B cell (primary cell): ENCODE data around the gene ADRM1. TPM values are rescaled to one million over a fixed set of nuclear protein-coding genes. Genes with fewer than 3 reads are reported as not detected.

Experiments used
- ATAC-seq: fragments of 200-7000 bp; cut with Tn5 transposase; one replicate; pipeline ENCODE4 v1.10.0; 2021; ENCODE audit warnings: low read depth, mild to moderate bottlenecking, moderate number of reproducible peaks, moderate library complexity
- CTCF ChIA-PET: fragments of 350-600 bp; sonication (Branson Sonifier 250); formaldehyde crosslinking; loops from one replicate; lab custom pipeline; 2021; ENCODE audit warnings: antibody characterized with exemption, inconsistent platforms; lab: Charles Lee
- POLR2A ChIA-PET: fragments of 350-600 bp; sonication (Branson Sonifier 250); formaldehyde crosslinking; loops from one replicate; lab custom pipeline; 2021; ENCODE audit warnings: antibody characterized with exemption; lab: Charles Lee
- DNase-seq: peaks from one replicate; pipeline ENCODE4 v3.0.0; 2013
- H2AFZ ChIP-seq: 2 replicates; pipeline ENCODE4 v1.6.1; 2012; ENCODE audit warnings: mild to moderate bottlenecking, low read depth, low read length; ENCODE audit not compliant: insufficient read depth, poor library complexity, severe bottlenecking
- H3K27ac ChIP-seq, 2 donors: 1 replicate in 1 of 2; 2 replicates in 1 of 2; pipeline ENCODE4 v1.5.1; 2012 to 2013; ENCODE audit warnings: low read length in 2 of 2, mild to moderate bottlenecking in 2 of 2, moderate library complexity in 1 of 2
- H3K27me3 ChIP-seq, 4 experiments: fragments of 200-600 bp in 1 of 4; sonication (generic) in 1 of 4; replicated peaks in 1 of 4; 1 replicate in 2 of 4; 2 replicates in 2 of 4; pipeline versions ENCODE4 v1.6.1 to v1.7.0; 2013 to 2016; ENCODE audit warnings: low read length in 3 of 4, mild to moderate bottlenecking in 2 of 4, mixed read lengths in 1 of 4, moderate library complexity in 1 of 4; ENCODE audit not compliant: insufficient read depth in 4 of 4, control insufficient read depth in 3 of 4; ENCODE audit errors: control extremely low read depth in 1 of 4
- H3K36me3 ChIP-seq, 2 experiments: replicated peaks in 1 of 2; 1 replicate in 1 of 2; 2 replicates in 1 of 2; pipeline versions ENCODE4 v1.6.1 to v1.7.1; 2013; ENCODE audit warnings: low read length in 1 of 2; ENCODE audit not compliant: insufficient read depth in 2 of 2, control insufficient read depth in 1 of 2; ENCODE audit errors: control extremely low read depth in 1 of 2, extremely low read depth in 1 of 2
- H3K4me1 ChIP-seq, 2 donors: fragments of 200-600 bp in 1 of 2; sonication (generic) in 1 of 2; 1 replicate in 1 of 2; 2 replicates in 1 of 2; pipeline versions ENCODE4 v1.5.1 to v1.6.1; 2013 to 2017; ENCODE audit warnings: low read length in 2 of 2; ENCODE audit not compliant: control insufficient read depth in 2 of 2, insufficient read depth in 2 of 2
- H3K4me2 ChIP-seq: replicated peaks from 2 replicates; pipeline ENCODE3; 2012; ENCODE audit warnings: mild to moderate bottlenecking, low read depth, low read length; ENCODE audit not compliant: poor library complexity, severe bottlenecking
- H3K4me3 ChIP-seq, 5 experiments: fragments of 200-600 bp in 1 of 5; sonication (generic) in 1 of 5; 1 replicate in 3 of 5; 2 replicates in 2 of 5; pipeline versions ENCODE4 v1.5.1 to v1.7.0; 2011 to 2016; ENCODE audit warnings: low read length in 4 of 5, mild to moderate bottlenecking in 4 of 5, low read depth in 2 of 5, control low read depth in 1 of 5, moderate library complexity in 1 of 5; ENCODE audit not compliant: insufficient read depth in 1 of 5; ENCODE audit errors: control extremely low read depth in 1 of 5, extremely low read depth in 1 of 5
- H3K79me2 ChIP-seq: fragments of 200-600 bp; sonication (generic); one replicate; pipeline ENCODE4 v1.6.0; 2016; ENCODE audit warnings: low read length; ENCODE audit not compliant: control insufficient read depth, insufficient read depth
- H3K9ac ChIP-seq: fragments of 200-600 bp; sonication (generic); 2 replicates; pipeline ENCODE4 v1.6.1; 2017; ENCODE audit warnings: mild to moderate bottlenecking, low read length, moderate library complexity
- H3K9me3 ChIP-seq, 3 donors: one replicate each; pipeline versions ENCODE4 v1.6.1 to v1.7.1; 2013; ENCODE audit warnings: low read length in 2 of 3; ENCODE audit not compliant: control insufficient read depth in 2 of 3, insufficient read depth in 1 of 3; ENCODE audit errors: control extremely low read depth in 1 of 3
- H4K20me1 ChIP-seq: 2 replicates; pipeline ENCODE4 v1.6.0; 2012; ENCODE audit warnings: mild to moderate bottlenecking, low read length; ENCODE audit not compliant: insufficient read depth, control insufficient read depth, poor library complexity, severe bottlenecking
- H3K27ac Mint-ChIP-seq: one replicate; pipeline ENCODE4 v1.8.0; 2021; ENCODE audit warnings: mixed read lengths
- H3K27me3 Mint-ChIP-seq: one replicate; pipeline ENCODE4 v1.8.0; 2021; ENCODE audit warnings: mixed read lengths
- H3K4me1 Mint-ChIP-seq: one replicate; pipeline ENCODE4 v1.8.0; 2021; ENCODE audit warnings: mixed read lengths
- H3K4me3 Mint-ChIP-seq: one replicate; pipeline ENCODE4 v1.8.0; 2021; ENCODE audit warnings: mixed read lengths
- H3K9me3 Mint-ChIP-seq: one replicate; pipeline ENCODE4 v1.8.0; 2022; ENCODE audit warnings: mixed read lengths; ENCODE audit not compliant: insufficient read depth
- EZH2 ChIP-seq: IDR thresholded peaks from 2 replicates; pipeline ENCODE4 v1.6.1; 2012; ENCODE audit warnings: borderline replicate concordance, low read depth, mild to moderate bottlenecking, moderate library complexity, low read length; ENCODE audit not compliant: insufficient read depth, poor library complexity, severe bottlenecking
- WGBS: methylation state at CpG from one replicate; pipeline ENCODE4 v1.1.5; 2013; ENCODE audit warnings: missing lambda C conversion rate; ENCODE audit not compliant: insufficient coverage; 5-methylcytosine and 5-hydroxymethylcytosine counted together
- intact Hi-C: fragments of 100-400 bp; cut with micrococcal nuclease; formaldehyde crosslinking; loops from one replicate; pipeline ENCODE4 v1.10.0; 2022
- polyA plus RNA-seq: library from polyadenylated mRNA; depleted of rRNA; stranded (reverse); fragments of >200 nt; gene quantifications from 2 replicates; pipeline ENCODE4 v1.2.3, GENCODE V29; 2012
- total RNA-seq, 2 donors: library from RNA; stranded (reverse); fragments of 120-200 nt in 1 of 2; gene quantifications; 1 replicate in 1 of 2; 2 replicates in 1 of 2; pipeline versions ENCODE4 v1.2.3 to v1.2.4, GENCODE V29; 2013 to 2022
- TF ChIP-seq, protein P1 (sequence below): fragments of 200-600 bp; IDR thresholded peaks from one replicate; pipeline ENCODE4 v1.8.0; 2022; ENCODE audit warnings: antibody characterized with exemption, mild to moderate bottlenecking

The ADRM1 gene
- total and polyA plus RNA-seq, 2 donors (not counting 1 experiment from before 2014, with no cell fraction given) = 73.9 to 87.2 TPM

DNA sequence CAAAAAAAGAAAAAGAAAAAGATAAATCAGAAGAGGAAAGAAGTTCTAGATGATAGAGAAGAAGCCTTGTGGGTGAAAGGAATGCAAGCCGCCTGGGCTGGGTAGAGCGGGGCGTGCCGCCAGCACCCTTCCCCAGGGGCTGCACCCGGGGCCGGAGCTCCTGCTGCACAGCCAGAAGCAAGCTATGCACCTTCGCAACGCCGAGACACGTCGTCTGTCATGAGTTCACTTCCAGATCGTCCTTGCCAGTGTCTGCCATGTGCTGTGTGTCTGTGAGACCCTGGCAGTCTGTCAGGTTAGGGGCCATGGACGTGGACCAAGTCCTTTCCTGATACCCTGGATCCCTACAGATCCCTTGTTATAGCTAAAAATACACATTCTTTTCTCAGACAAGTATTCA lies 25.5 kb upstream of the ADRM1 start:
- no peaks in the 10 kb centered on the region for H3K9me3 Mint-ChIP-seq
- Histone ChIP-seq H2AFZ (no peak overlapping the region), H3K4me3 (no peak overlapping the region), H3K27ac (no peak overlapping the region), H3K79me2 (peaks cover 9% of the 10 kb centered on the region), H3K9ac (no peak overlapping the region), H4K20me1 (peaks cover 8% of the 10 kb centered on the region), H3K4me1 (peaks cover 15 to 21% of the 10 kb centered on the region in 2 donors), H3K9me3 (no peaks in the 10 kb centered on the region), H3K27me3 (no peaks in the 10 kb centered on the region), H3K4me2 (no peak overlapping the region), H3K36me3 (peaks cover 2 to 64% of the 10 kb centered on the region in 2 experiments)
- intact Hi-C loops = no loop called here
- no peak overlapping the region for H3K27ac Mint-ChIP-seq
- no peak overlapping the region for H3K4me3 Mint-ChIP-seq
- TF ChIP-seq, protein P1, sequence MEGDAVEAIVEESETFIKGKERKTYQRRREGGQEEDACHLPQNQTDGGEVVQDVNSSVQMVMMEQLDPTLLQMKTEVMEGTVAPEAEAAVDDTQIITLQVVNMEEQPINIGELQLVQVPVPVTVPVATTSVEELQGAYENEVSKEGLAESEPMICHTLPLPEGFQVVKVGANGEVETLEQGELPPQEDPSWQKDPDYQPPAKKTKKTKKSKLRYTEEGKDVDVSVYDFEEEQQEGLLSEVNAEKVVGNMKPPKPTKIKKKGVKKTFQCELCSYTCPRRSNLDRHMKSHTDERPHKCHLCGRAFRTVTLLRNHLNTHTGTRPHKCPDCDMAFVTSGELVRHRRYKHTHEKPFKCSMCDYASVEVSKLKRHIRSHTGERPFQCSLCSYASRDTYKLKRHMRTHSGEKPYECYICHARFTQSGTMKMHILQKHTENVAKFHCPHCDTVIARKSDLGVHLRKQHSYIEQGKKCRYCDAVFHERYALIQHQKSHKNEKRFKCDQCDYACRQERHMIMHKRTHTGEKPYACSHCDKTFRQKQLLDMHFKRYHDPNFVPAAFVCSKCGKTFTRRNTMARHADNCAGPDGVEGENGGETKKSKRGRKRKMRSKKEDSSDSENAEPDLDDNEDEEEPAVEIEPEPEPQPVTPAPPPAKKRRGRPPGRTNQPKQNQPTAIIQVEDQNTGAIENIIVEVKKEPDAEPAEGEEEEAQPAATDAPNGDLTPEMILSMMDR = no peak
- no peak for TF ChIP-seq EZH2
- no peak for ATAC-seq
- ChIA-PET CTCF (no interaction called here), POLR2A (no interaction called here)
- H3K27me3 Mint-ChIP-seq = no peaks in the 10 kb centered on the region
- no peak for DNase-seq
- H3K4me1 Mint-ChIP-seq = peaks cover 21% of the 10 kb centered on the region
- 90% methylated on average over 13 of the region's 13 CpGs for WGBS

DNA sequence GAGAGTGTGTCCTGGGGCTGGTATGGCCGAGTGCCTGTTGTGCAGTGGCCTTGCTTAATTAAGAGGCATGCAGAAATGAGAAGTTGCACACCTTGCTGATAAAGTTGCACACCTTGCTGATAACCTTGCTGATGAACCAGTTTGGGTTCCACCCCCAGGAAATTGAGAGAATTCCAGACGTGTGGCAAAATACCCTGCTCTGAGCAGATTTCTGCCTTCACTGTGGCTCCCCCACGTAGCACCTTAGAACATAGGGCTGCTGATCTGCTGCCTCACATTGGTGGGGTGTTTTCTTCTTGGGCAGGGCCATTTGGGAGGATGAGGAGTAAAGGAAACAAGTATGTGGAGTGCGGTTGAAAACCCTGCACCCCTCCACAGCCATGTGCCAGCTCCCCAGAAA lies 22.5 kb upstream of the ADRM1 start:
- no peak for TF ChIP-seq EZH2
- TF ChIP-seq, protein P1 = no peak
- WGBS = 100% methylated on average over 3 of the region's 4 CpGs
- Histone ChIP-seq H4K20me1 (peaks cover 6% of the 10 kb centered on the region), H2AFZ (no peak overlapping the region), H3K27ac (no peak overlapping the region), H3K27me3 (no peaks in the 10 kb centered on the region), H3K4me3 (no peak overlapping the region), H3K4me1 (peaks cover 3 to 5% of the 10 kb centered on the region in 2 donors), H3K4me2 (no peak overlapping the region), H3K36me3 (peaks cover 2 to 61% of the 10 kb centered on the region in 2 experiments), H3K9me3 (no peaks in the 10 kb centered on the region), H3K9ac (no peak overlapping the region), H3K79me2 (peaks cover 7% of the 10 kb centered on the region)
- H3K4me1 Mint-ChIP-seq = peaks cover 3% of the 10 kb centered on the region
- H3K27me3 Mint-ChIP-seq = no peaks in the 10 kb centered on the region
- H3K9me3 Mint-ChIP-seq = no peaks in the 10 kb centered on the region
- H3K27ac Mint-ChIP-seq = no peak overlapping the region
- no peak overlapping the region for H3K4me3 Mint-ChIP-seq
- POLR2A ChIA-PET = no interaction called here
- intact Hi-C loops = no loop called here
- CTCF ChIA-PET = no interaction called here
- no peak for ATAC-seq
- DNase-seq = no peak
